Skin of body (tissue), 1 donor: ENCODE data around the gene RAET1E. TPM values are rescaled to one million over a fixed set of nuclear protein-coding genes. Genes with fewer than 3 reads are reported as not detected.

ENCODE experiments used
- total RNA-seq: library from RNA; depleted of rRNA; stranded (reverse); fragments of >200 nt; gene quantifications from one replicate; pipeline ENCODE4 v1.2.3, GENCODE V29; 2014

The RAET1E gene
- total RNA-seq, 1 donor from 2014 or later = 3.3 TPM

Other genes with a start within 250 kb of the RAET1E start
- 23.7 TPM for gene KATNA1, start 249.4 kb downstream of the RAET1E start, total RNA-seq
- 24.0 TPM for gene LATS1, start 180.0 kb downstream of the RAET1E start, total RNA-seq
- gene NUP43, start 151.6 kb downstream of the RAET1E start, total RNA-seq = 17.8 TPM
- gene PCMT1, start 148.4 kb downstream of the RAET1E start, total RNA-seq = 52.4 TPM
- 29.1 TPM for gene LRP11, start 33.8 kb downstream of the RAET1E start, total RNA-seq
- gene RAET1G, start 25.0 kb upstream of the RAET1E start, total RNA-seq = 0.79 TPM
- gene ULBP2, start 43.9 kb upstream of the RAET1E start, total RNA-seq = 0.89 TPM
- 0.69 TPM for gene ULBP1, start 65.8 kb upstream of the RAET1E start, total RNA-seq
- 2.8 TPM for gene RAET1L, start 127.4 kb upstream of the RAET1E start, total RNA-seq
- gene ULBP3, start 171.0 kb upstream of the RAET1E start, total RNA-seq = 3.9 TPM
- gene PPP1R14C, start 244.9 kb upstream of the RAET1E start, total RNA-seq = 18.3 TPM